A549 (cell line): Measurements from ENCODE around the gene TEKTIP1.

ENCODE experiments used
- CTCF ChIP-seq: fragments of >200 bp; sonication (Bioruptor Twin); formaldehyde crosslinking; IDR thresholded peaks from 3 replicates; pipeline ENCODE4 v1.5.1; 2016
- POLR2A ChIP-seq: IDR thresholded peaks from 2 replicates; pipeline ENCODE4 v1.6.1; 2012; ENCODE audit warnings: mild to moderate bottlenecking, low read length

GRCh38 chr19:3519126-3519525, 19.8 kb upstream of the TEKTIP1 start:
- no peak for TF ChIP-seq POLR2A
- TF ChIP-seq CTCF, result no peak
